ENCODE data around the gene HMCN1.

The HMCN1 gene

GRCh38 chr1:185966471-185966870, 232.3 kb downstream of the HMCN1 start:
- DNase-seq (ENCODE audit: low read depth in 2 of 2): no peak

GRCh38 chr1:185969028-185969427, 234.8 kb downstream of the HMCN1 start:
- DNase-seq (ENCODE audit: low read depth in 2 of 2): no peak

- no peak for DNase-seq (ENCODE audit: low read depth in 2 of 2)
Measured at GRCh38 chr1:185969524-185969991, 235.4 kb downstream of the HMCN1 start.

GRCh38 chr1:185971688-185972087, 237.5 kb downstream of the HMCN1 start:
- no peak for DNase-seq (ENCODE audit: low read depth in 2 of 2)

- DNase-seq (ENCODE audit: low read depth in 2 of 2): no peak
Measured at GRCh38 chr1:185972096-185972850, 238.1 kb downstream of the HMCN1 start.

GRCh38 chr1:185973645-185974044, 239.5 kb downstream of the HMCN1 start:
- no peak for DNase-seq (ENCODE audit: low read depth in 2 of 2)

GRCh38 chr1:185974367-185975170, 240.4 kb downstream of the HMCN1 start:
- DNase-seq (ENCODE audit: low read depth in 2 of 2): no peak

GRCh38 chr1:185980891-185981290, 246.7 kb downstream of the HMCN1 start:
- no peak for DNase-seq (ENCODE audit: low read depth in 2 of 2)

- no peak for DNase-seq (ENCODE audit: low read depth in 2 of 2)
Measured at GRCh38 chr1:185984113-185984836, 250.1 kb downstream of the HMCN1 start.

GRCh38 chr1:185987611-185988321, 253.6 kb downstream of the HMCN1 start:
- DNase-seq (ENCODE audit: low read depth in 2 of 2): no peak

GRCh38 chr1:185990565-185990964, 256.4 kb downstream of the HMCN1 start:
- DNase-seq (ENCODE audit: low read depth in 2 of 2): no peak

- DNase-seq (ENCODE audit: low read depth in 2 of 2): no peak
Measured at GRCh38 chr1:185991266-185991665, 257.1 kb downstream of the HMCN1 start.

GRCh38 chr1:185996211-185996610, 262.0 kb downstream of the HMCN1 start:
- DNase-seq (ENCODE audit: low read depth in 2 of 2): no peak

- no peak for DNase-seq (ENCODE audit: low read depth in 2 of 2)
Measured at GRCh38 chr1:185998391-185998790, 264.2 kb downstream of the HMCN1 start.

GRCh38 chr1:186002406-186002805, 268.2 kb downstream of the HMCN1 start:
- DNase-seq (ENCODE audit: low read depth in 2 of 2): no peak

- no peak for DNase-seq (ENCODE audit: low read depth in 2 of 2)
Measured at GRCh38 chr1:186009039-186009737, 275.0 kb downstream of the HMCN1 start.

- no peak for DNase-seq (ENCODE audit: low read depth in 2 of 2)
Measured at GRCh38 chr1:186014370-186015037, 280.3 kb downstream of the HMCN1 start.

- no peak for DNase-seq (ENCODE audit: low read depth in 2 of 2)
Measured at GRCh38 chr1:186016856-186017255, 282.7 kb downstream of the HMCN1 start.

GRCh38 chr1:186022184-186022583, 288.0 kb downstream of the HMCN1 start:
- no peak for DNase-seq (ENCODE audit: low read depth in 2 of 2)

- DNase-seq (ENCODE audit: low read depth in 2 of 2): no peak
Measured at GRCh38 chr1:186026946-186027345, 292.8 kb downstream of the HMCN1 start.

Measured in stimulated activated CD4-positive, alpha-beta T cell treated with anti-CD3 and anti-CD28 coated beads, Interleukin-15, amount 100 ng/mL, for 48 hours (primary cell).